Hematopoietic multipotent progenitor cell treated with erythropoietin and hydrocortisone succinate and interleukin-3 and kit ligand, for 17 days (in vitro differentiated cells): ENCODE data around the gene TAF8.

ENCODE experiments used
- DNase-seq: peaks from one replicate; pipeline ENCODE4 v3.0.0-alpha.2; 2015; ENCODE audit warnings: low spot score

TAF8 gene

DNA sequence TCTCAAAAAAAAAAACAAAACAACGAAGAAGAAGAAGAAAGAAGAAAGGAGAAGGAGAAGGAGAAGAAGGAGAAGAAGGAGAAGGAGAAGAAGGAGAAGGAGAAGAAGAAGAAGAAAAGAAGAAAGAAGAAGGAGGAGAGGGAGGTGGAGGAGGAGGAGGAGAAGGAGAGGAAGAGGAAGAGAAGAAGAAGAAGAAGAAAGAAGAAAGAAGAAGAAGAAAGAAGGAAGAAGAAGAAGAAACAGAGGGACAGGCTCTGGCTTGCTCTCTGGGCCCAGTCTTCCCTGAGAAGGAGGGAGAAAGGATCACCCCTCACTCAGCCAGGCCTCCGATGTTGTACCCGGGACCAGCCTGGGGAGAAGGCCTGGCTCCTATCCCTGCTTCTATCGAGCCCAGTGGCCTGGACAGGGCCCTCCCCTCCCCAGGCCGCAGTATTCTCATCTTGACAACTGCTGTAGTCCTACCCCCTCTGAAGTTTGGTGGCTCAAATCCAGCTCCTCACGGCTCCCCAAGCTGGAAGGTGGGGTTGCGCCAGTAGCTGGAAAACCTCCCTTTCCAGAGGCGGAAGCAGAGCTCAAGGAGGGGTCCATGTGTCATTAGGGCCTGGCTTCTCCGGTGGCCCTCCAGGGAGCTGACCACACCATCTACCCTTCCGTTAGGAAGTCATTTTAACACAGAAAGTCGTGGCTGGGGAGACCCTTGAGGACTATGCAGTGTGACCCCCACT, 73.2 kb downstream of the TAF8 start:
- DNase-seq = no peak

DNA sequence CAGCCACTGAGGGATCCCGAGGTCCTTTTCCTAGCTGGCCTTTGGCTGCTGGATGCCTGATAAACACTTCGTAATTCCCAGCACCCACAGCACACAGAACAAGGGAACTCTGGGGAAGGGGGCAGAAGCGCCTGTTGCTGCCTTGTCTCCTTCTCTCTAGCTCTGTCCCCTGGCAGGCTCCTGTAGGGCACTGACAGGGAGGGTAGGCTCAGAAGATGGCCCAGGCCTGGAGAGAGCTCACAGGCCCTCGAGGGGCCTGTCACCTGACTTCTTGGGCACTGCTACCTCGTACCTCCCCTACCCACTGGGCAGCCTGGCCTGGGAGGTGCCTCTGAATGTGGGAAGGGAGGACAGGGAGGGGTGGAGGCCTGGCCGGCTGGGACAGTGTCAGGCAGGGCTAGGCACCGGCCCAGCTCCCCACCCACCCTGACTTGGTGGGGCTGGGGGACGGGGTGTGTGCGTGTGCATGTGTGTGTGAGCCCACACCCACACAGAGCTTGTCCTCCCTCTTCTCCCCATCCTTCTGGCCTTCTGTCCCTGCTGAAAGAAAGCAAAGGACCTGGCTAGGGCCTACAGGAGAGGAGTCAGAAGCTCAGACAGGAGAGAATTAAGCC, 74.0 kb downstream of the TAF8 start:
- no peak for DNase-seq

DNA sequence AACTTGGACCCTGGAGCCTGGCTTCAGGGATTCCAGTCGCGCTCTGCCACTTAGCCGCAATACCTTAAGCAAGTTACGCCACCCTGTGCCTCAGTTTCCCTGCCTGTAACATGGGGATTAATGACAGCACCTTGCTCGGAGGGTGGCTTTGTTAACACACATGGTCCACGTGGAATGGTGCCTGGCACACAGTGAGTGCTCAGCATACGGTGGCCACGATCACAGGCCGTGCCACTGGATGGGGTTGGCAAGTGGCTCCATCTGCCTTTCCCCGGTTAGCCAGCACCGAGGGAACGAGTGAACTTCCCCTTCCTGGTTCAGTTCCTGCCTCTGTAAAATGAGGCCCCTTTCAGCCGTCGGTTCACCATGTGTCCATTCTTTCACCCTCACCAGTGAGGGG, 74.9 kb downstream of the TAF8 start:
- DNase-seq = no peak

DNA sequence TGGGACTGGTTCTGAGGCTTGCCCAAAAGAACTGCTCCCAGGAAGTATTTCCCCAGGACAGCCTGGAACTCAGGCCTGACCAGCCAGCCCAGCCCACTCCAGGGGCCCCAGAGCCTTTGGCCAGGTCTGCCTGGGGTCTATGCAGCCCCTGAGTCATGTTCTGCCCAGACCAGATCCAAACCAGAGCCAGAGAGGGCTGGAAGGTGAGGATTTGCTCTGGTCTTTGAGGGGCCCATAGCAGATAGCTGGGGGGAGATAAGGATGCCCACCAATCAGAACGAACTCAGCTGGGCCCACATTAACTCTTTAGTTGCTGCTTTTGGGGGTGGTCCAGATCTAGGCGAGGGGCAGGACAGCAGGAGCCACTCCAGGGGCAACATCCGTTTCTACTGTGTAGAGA, 75.3 kb downstream of the TAF8 start:
- no peak for DNase-seq

DNA sequence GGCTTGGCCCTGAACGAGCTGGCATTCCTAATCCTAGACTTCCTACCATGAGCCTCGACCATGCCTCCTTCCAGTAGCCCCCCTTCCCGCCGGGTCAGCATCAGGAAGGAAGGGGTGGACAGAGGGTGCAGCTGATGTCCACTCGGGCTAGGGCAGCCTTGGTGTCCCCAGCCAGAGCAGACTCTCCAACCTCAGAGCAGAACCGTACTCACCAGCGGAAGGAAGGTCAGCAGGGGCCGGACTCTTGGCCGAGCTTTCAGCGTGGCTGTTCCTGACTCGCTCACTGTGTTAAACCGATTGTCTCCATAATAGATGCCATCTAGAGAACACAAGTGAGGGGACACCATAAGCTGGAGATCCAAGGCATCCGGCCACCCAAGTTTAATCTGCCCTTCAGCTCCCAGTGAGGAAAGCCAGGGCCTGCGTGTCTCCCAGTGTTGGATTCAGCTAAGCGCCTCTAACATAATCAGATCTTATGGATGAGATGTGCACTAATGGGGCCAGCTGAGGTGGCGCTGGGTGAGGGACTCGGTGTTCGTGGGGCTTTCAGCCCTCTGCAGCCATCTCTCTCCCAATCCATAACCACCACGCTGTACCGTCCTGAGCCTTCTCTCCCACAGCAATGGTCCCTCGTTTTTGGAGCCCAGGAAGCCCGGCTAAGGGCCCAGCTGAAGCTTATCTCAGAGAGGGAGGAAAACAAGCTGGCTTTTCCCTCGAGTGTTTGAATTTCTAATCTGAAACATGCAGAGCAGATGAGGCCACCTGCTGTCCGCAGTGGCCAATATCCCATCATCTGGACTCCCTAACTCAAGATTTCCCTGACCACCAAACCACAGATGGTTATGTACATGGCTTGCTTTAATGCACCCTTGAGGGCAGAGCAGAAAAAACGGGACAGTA, 78.4 kb downstream of the TAF8 start:
- DNase-seq = no peak

DNA sequence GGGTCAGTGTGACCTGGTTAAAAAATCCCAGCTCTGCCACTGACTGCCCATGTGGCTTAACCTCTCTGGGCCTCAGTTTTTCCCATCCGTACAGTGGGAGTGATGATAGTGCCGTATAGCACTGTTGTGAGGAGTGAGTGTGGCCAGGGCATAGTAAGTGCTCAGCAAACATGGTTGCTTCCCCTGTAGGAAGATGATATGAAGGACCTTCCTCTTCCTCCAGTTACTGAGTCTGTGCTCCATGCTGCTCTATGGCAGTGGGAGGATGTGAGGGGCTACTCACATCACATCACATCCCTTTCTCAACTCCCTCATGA, 79.0 kb downstream of the TAF8 start:
- no peak for DNase-seq

DNA sequence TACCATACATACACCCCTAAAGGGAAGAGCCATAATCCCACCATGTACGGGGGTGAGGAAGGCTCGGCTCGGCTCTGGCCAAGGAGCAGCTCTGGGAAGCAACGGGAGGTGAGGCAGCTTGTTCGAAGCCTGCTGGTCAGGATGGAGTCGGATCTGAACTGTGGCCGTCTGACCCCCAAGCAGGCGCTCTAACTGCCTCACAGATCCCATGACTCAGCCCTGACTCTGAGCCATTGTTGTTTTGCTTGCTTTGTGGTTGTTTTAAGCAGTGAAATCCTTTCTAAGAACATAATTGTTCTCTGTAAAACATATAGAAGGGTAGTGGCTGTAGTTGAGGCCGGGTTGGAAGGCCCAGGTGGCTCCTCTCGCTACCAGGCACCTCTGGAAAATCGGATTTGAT, 81.2 kb downstream of the TAF8 start:
- DNase-seq = no peak

DNA sequence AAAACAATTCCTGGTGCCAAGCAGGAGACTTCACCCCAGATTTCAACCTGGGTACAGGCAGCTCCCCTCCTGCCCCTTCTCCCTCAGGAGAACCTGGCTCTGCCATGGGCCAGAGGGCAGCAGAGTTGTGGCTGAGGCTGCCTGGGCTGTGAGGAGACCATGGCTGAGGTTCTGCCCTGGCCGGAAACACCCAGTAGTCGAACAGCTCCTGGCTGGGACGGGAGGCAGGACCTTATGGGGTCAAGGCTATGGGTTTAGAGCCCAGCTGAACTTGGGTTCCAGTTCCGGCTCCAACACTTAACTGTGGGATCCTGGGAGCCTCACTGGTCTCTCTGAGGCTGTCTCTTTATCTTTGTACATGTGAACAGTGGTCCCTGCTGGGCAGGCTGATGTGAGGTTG, 83.6 kb downstream of the TAF8 start:
- DNase-seq = no peak

DNA sequence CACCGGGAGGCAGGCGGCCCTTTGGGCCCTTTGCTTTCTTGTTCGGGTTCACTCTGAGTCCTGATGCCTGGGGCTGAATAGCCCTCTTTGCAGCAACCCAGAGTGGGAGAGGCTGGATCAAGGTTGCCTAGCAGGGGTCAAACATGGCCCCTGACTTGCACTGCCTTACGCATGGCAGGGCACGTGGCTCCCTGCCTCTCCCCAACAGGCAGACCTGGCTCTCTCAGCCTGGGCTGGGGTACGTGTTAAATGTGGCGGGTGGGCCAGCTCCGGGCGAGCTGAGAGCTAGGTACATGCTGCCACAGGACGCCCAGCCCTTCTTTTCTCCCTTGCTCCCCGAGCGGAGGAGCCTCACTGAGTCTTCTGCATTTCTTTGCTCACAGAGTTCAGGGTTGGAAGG, 84.8 kb downstream of the TAF8 start:
- no peak for DNase-seq

DNA sequence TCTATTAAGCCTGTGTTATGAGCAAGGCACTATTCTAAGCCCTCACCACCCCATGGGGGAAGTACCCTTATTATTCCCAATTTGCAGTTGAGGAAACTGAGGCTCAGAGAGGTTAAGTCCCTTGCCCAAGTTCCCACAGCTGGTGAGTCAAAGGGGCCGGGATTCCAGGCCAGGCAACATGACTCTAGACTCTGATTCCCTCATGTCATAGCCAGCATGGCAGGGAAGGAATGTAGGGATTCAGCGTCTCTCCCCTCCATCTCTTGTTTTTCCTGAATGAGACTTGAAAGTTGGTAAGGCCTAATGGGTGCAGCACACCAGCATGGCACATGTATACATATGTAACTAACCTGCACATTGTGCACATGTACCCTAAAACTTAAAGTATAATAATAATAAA, 85.4 kb downstream of the TAF8 start:
- DNase-seq = no peak

DNA sequence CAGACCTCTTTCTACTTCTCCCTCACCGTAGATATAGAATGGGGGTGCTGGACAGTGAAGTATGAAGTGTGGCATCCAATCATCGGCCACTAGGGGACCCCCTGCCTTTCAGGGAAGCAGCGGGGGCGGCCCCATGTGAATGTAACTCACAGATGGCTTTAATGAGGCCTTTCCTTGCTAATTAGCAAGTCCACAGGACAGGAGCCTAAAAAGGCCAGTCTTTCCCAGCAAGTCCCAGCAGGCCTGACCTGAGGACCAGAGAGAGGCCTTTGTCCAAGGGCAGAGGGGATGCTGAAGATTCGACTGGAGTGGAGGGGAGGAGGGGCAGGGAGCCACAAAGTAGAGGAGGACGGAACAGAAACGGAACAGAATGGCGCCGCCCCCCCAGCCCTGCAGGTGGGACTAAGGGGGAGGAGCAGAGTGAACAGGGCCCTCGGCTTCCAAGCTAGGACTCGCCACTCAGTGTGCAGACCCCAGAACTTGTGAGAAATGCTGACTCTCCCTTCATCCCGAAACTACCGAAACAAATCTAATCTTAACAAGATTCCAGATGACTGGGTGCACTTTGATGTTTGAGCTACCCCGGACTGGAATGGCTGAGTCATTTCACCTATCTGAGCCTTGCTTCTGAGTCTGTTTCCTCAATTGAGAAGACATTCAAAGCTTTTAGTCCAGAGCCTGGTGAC, 86.3 kb downstream of the TAF8 start:
- no peak for DNase-seq
